DND-41 (cell line): ENCODE results near the gene PIGQ.

ENCODE experiments used
- ATAC-seq: fragments of 200-7000 bp; cut with Tn5 transposase; 3 replicates; pipeline ENCODE4 v1.9.1; 2021; ENCODE audit warnings: low read depth; ENCODE audit not compliant: insufficient read depth
- DNase-seq: peaks from one replicate; pipeline ENCODE4 v3.0.0-alpha.2; 2020
- H2AFZ ChIP-seq: 2 replicates; pipeline ENCODE4 v1.6.0; 2012; ENCODE audit warnings: low read depth, low read length
- H3K27ac ChIP-seq: 2 replicates; pipeline ENCODE4 v1.5.1; 2012; ENCODE audit warnings: low read length, inconsistent platforms
- H3K27me3 ChIP-seq: fragments of 200-600 bp; sonication (generic); 2 replicates; pipeline ENCODE4 v1.6.0; 2012; ENCODE audit warnings: low read length, mild to moderate bottlenecking, inconsistent platforms; ENCODE audit not compliant: insufficient read depth, poor library complexity
- H3K36me3 ChIP-seq: 2 replicates; pipeline ENCODE4 v1.5.1; 2012; ENCODE audit warnings: low read length, inconsistent platforms; ENCODE audit not compliant: insufficient read depth
- H3K4me1 ChIP-seq: 2 replicates; pipeline ENCODE4 v1.5.1; 2012; ENCODE audit warnings: mild to moderate bottlenecking, low read length; ENCODE audit not compliant: insufficient read depth
- H3K4me2 ChIP-seq: 2 replicates; pipeline ENCODE4 v1.6.0; 2012; ENCODE audit warnings: mild to moderate bottlenecking, moderate library complexity, low read length, inconsistent platforms; ENCODE audit not compliant: insufficient read depth
- H3K4me3 ChIP-seq, 2 experiments: fragments of 200-600 bp in 1 of 2; shearing (Covaris generic) in 1 of 2; 2 replicates each; pipeline ENCODE4 v1.5.1; 2012 to 2016; ENCODE audit warnings: inconsistent platforms in 2 of 2, low read length in 2 of 2, mild to moderate bottlenecking in 2 of 2, low read depth in 1 of 2, moderate library complexity in 1 of 2
- H3K79me2 ChIP-seq: 2 replicates; pipeline ENCODE4 v1.6.0; 2012; ENCODE audit warnings: low read length, inconsistent platforms; ENCODE audit not compliant: insufficient read depth
- H3K9ac ChIP-seq: 2 replicates; pipeline ENCODE4 v1.6.0; 2012; ENCODE audit warnings: low read depth, mild to moderate bottlenecking, inconsistent platforms, low read length, moderate library complexity
- H3K9me3 ChIP-seq: 2 replicates; pipeline ENCODE4 v1.5.1; 2012; ENCODE audit warnings: low read length, moderate library complexity, mild to moderate bottlenecking, inconsistent platforms; ENCODE audit not compliant: insufficient read depth, severe bottlenecking
- H4K20me1 ChIP-seq: 2 replicates; pipeline ENCODE4 v1.6.0; 2012; ENCODE audit warnings: low read length; ENCODE audit not compliant: insufficient read depth
- CTCF ChIP-seq: IDR thresholded peaks from 2 replicates; pipeline ENCODE4 v1.5.1; 2012; ENCODE audit warnings: borderline replicate concordance, low read length, moderate library complexity, mild to moderate bottlenecking; ENCODE audit not compliant: poor library complexity, severe bottlenecking; ENCODE audit errors: extremely low read depth
- EZH2 ChIP-seq: IDR thresholded peaks from 3 replicates; pipeline ENCODE4 v1.6.1; 2012; ENCODE audit warnings: borderline replicate concordance, low read depth, mild to moderate bottlenecking, moderate library complexity, low read length, inconsistent platforms; ENCODE audit not compliant: severe bottlenecking

Gene PIGQ

GRCh38 chr16:551210-551609 is 18.6 kb upstream of the PIGQ start:
- peaks cover 2% of the 10 kb centered on the region; the same call in 1 of the 2 replicates for H3K79me2 ChIP-seq
- no peak overlapping the region for H3K27ac ChIP-seq
- H4K20me1 ChIP-seq: peaks cover 21% of the 10 kb centered on the region
- ATAC-seq (no peak), DNase-seq (no peak)
- no peaks in the 10 kb centered on the region for H3K4me1 ChIP-seq
- TF ChIP-seq EZH2: no peak
- no peak for TF ChIP-seq CTCF
- no peak overlapping the region for H2AFZ ChIP-seq
- H3K4me2 ChIP-seq: no peak overlapping the region
- H3K9ac ChIP-seq: no peak overlapping the region
- no peaks in the 10 kb centered on the region for H3K27me3 ChIP-seq
- no peak overlapping the region for H3K4me3 ChIP-seq
- H3K9me3 ChIP-seq: no peaks in the 10 kb centered on the region
- H3K36me3 ChIP-seq: peaks cover 52% of the 10 kb centered on the region

- DNase-seq (no peak), ATAC-seq (no peak)
- 0 out of 2 replicates have a peak, but pooled peaks cover under 1% of the 10 kb centered on the region for H3K79me2 ChIP-seq
- H2AFZ ChIP-seq: no peak overlapping the region
- H3K27me3 ChIP-seq: no peaks in the 10 kb centered on the region
- H3K4me2 ChIP-seq: no peak overlapping the region
- no peak overlapping the region for H3K27ac ChIP-seq
- H3K4me1 ChIP-seq: no peaks in the 10 kb centered on the region
- no peaks in the 10 kb centered on the region for H3K9me3 ChIP-seq
- H3K36me3 ChIP-seq: peaks cover 48% of the 10 kb centered on the region
- H3K9ac ChIP-seq: no peak overlapping the region
- peaks cover 11% of the 10 kb centered on the region for H4K20me1 ChIP-seq
- TF ChIP-seq CTCF (no peak), EZH2 (no peak)
- H3K4me3 ChIP-seq: no peak overlapping the region
These were observed 17.6 kb upstream of the PIGQ start for GRCh38 chr16:552171-552570.

- TF ChIP-seq CTCF (no peak), EZH2 (no peak)
- H3K4me2 ChIP-seq: no peak overlapping the region
- ATAC-seq: no peak; the same call in 2 of the 3 replicates
- H2AFZ ChIP-seq: no peak overlapping the region
- H3K36me3 ChIP-seq: peaks cover 35% of the 10 kb centered on the region
- no peak overlapping the region for H3K4me3 ChIP-seq
- H3K79me2 ChIP-seq: no peaks in the 10 kb centered on the region
- no peaks in the 10 kb centered on the region for H3K4me1 ChIP-seq
- no peaks in the 10 kb centered on the region for H3K27me3 ChIP-seq
- no peaks in the 10 kb centered on the region for H3K9me3 ChIP-seq
- no peak overlapping the region for H3K27ac ChIP-seq
- H4K20me1 ChIP-seq: peaks cover 6% of the 10 kb centered on the region
- no peak for DNase-seq
- no peak overlapping the region for H3K9ac ChIP-seq
These were observed 16.0 kb upstream of the PIGQ start for GRCh38 chr16:553601-554296.

GRCh38 chr16:554297-554621 is 15.5 kb upstream of the PIGQ start:
- no peaks in the 10 kb centered on the region for H3K9me3 ChIP-seq
- H3K79me2 ChIP-seq: no peaks in the 10 kb centered on the region
- DNase-seq (no peak), ATAC-seq (no peak)
- H3K36me3 ChIP-seq: peaks cover 31% of the 10 kb centered on the region
- no peak overlapping the region for H3K4me3 ChIP-seq
- H3K9ac ChIP-seq: no peak overlapping the region
- no peaks in the 10 kb centered on the region for H3K4me1 ChIP-seq
- peaks cover 6% of the 10 kb centered on the region for H4K20me1 ChIP-seq
- no peak overlapping the region for H3K27ac ChIP-seq
- no peak overlapping the region for H2AFZ ChIP-seq
- H3K4me2 ChIP-seq: no peak overlapping the region
- TF ChIP-seq EZH2 (no peak), CTCF (no peak)
- H3K27me3 ChIP-seq: no peaks in the 10 kb centered on the region
